MCF 10A (cell line): ENCODE results near the gene NFILZ. TPM values are rescaled to one million over a fixed set of nuclear protein-coding genes. Genes with fewer than 3 reads are reported as not detected.
A peak's percentile ranks its signal among the peaks of the same experiment; 100 is the strongest.

Source experiments
- Bru-seq: library from RNA; stranded (reverse); fragments of 400-500 nt; gene quantifications from one replicate; lab custom pipeline; 2021; lab: Mats Ljungman, UMichigan
- BruChase-seq, 2 experiments: library from RNA; stranded (reverse); fragments of 400-500 nt; gene quantifications; one replicate each; lab custom pipeline; 2021; lab: Mats Ljungman, UMichigan
- BruUV-seq: library from RNA; stranded (reverse); fragments of 400-500 nt; replicated peaks from 2 replicates; lab custom pipeline; 2021; lab: Mats Ljungman, UMichigan
- CTCF ChIA-PET: fragments of 300-600 bp; sonication (Branson Sonifier 250); formaldehyde crosslinking; extraction: SDS; loops from one replicate; lab custom pipeline; 2021; ENCODE audit warnings: antibody characterized with exemption, inconsistent platforms; lab: Yijun Ruan, JAX
- POLR2A ChIA-PET: fragments of 300-600, 350-650 bp; sonication (Branson Sonifier 250); formaldehyde crosslinking; extraction: SDS; loops from one replicate; lab custom pipeline; 2020; ENCODE audit warnings: antibody characterized with exemption, inconsistent platforms; lab: Yijun Ruan, JAX
- DNase-seq: peaks from one replicate; pipeline ENCODE4 v3.0.0-alpha.2; 2018; ENCODE audit not compliant: unreplicated experiment
- H3K27ac Mint-ChIP-seq: one replicate; pipeline ENCODE4 v1.8.0; 2022; ENCODE audit warnings: mild to moderate bottlenecking, low read depth, mixed read lengths; ENCODE audit not compliant: unreplicated experiment
- H3K27me3 Mint-ChIP-seq: one replicate; pipeline ENCODE4 v1.8.0; 2022; ENCODE audit warnings: mixed read lengths; ENCODE audit not compliant: insufficient read depth, unreplicated experiment
- H3K36me3 Mint-ChIP-seq: one replicate; pipeline ENCODE4 v1.8.0; 2022; ENCODE audit warnings: mild to moderate bottlenecking, moderate library complexity, mixed read lengths; ENCODE audit not compliant: insufficient read depth, unreplicated experiment
- H3K4me1 Mint-ChIP-seq: one replicate; pipeline ENCODE4 v1.8.0; 2022; ENCODE audit warnings: mixed read lengths; ENCODE audit not compliant: insufficient read depth, unreplicated experiment
- H3K4me3 Mint-ChIP-seq: one replicate; pipeline ENCODE4 v1.8.0; 2022; ENCODE audit warnings: mild to moderate bottlenecking, moderate library complexity, mixed read lengths; ENCODE audit not compliant: unreplicated experiment
- H3K9me3 Mint-ChIP-seq: one replicate; pipeline ENCODE4 v1.8.0; 2022; ENCODE audit warnings: mixed read lengths; ENCODE audit not compliant: unreplicated experiment
- CTCF ChIP-seq: fragments of 200-600 bp; IDR thresholded peaks from one replicate; pipeline ENCODE4 v1.8.0; 2022; ENCODE audit warnings: antibody characterized with exemption, mild to moderate bottlenecking; ENCODE audit not compliant: unreplicated experiment
- intact Hi-C: fragments of 100-400 bp; cut with micrococcal nuclease; formaldehyde crosslinking; loops from 2 replicates; pipeline ENCODE4 v1.14.1; 2022
- long read RNA-seq: library from polyadenylated mRNA; stranded (forward); transcript quantifications from one replicate; pipeline ENCODE4 v2.0.0, GENCODE V29; 2022
- total RNA-seq: library from RNA; stranded (reverse); gene quantifications from 2 replicates; pipeline ENCODE4 v1.2.3, GENCODE V29; 2022

NFILZ gene
- total RNA-seq (not detected in 2 replicates), Bru-seq, nascent RNA (not detected), BruChase-seq, experiment 1, labeled RNA remaining after a 6-hour chase (not detected), BruChase-seq, experiment 2, labeled RNA remaining after a 2-hour chase (not detected)
- long read RNA-seq, result 0 reads

GRCh38 chr19:8629996-8630683 lies at the start of gene NFILZ:
TSS of gene NFILZ (plus strand) at chr19:8630633. CDS start at chr19:8676766, 46,133 bp downstream.
- no peaks in the 10 kb centered on the region for H3K9me3 Mint-ChIP-seq
- POLR2A ChIA-PET, result no interaction called here
- no peak within 1 kb of the TSS for H3K4me3 Mint-ChIP-seq
- no peaks in the 10 kb centered on the region for H3K4me1 Mint-ChIP-seq
- BruUV-seq, result no TSS peak
- no peaks in the 10 kb centered on the region for H3K27me3 Mint-ChIP-seq
- DNase-seq, result no peak
- CTCF ChIA-PET, result interaction anchor here (1.7 kb wide), 1 partner anchor 24 kb away, joined by 7 read pairs; no protein-coding TSS in a partner anchor
- no peaks in the 10 kb centered on the region for H3K36me3 Mint-ChIP-seq
- no peak for TF ChIP-seq CTCF
- intact Hi-C loops, result no loop called here
- no peak within 1 kb of the TSS for H3K27ac Mint-ChIP-seq

GRCh38 chr19:8580710-8581281 lies 49.6 kb upstream of the NFILZ start:
- CTCF ChIA-PET, result interaction anchor here (0.6 to 6.7 kb wide), 36 partner anchors 8 to 857 kb away, joined by 3 to 89 read pairs (median 4); partner anchors contain the start of genes OR1M1 and ZNF414
- H3K9me3 Mint-ChIP-seq, result no peaks in the 10 kb centered on the region
- peak; percentile 82 for DNase-seq
- TF ChIP-seq CTCF, result peak; percentile 99
- no peak overlapping the region for H3K4me3 Mint-ChIP-seq
- peaks cover 10% of the 10 kb centered on the region for H3K4me1 Mint-ChIP-seq
- H3K36me3 Mint-ChIP-seq, result no peaks in the 10 kb centered on the region
- intact Hi-C loops, result loop anchor here (1.0 to 10.0 kb wide), 2 partner anchors 62 to 494 kb away; no protein-coding TSS in a partner anchor
- H3K27me3 Mint-ChIP-seq, result peaks cover 10% of the 10 kb centered on the region
- H3K27ac Mint-ChIP-seq, result no peak overlapping the region
- POLR2A ChIA-PET, result interaction anchor here (0.5 to 0.7 kb wide), 2 partner anchors 67 to 144 kb away, joined by 3 read pairs; partner anchors contain the start of gene ZNF414
- BruUV-seq, result no TSS peak

- ChIA-PET POLR2A (no interaction called here), CTCF (interaction anchor here (0.6 to 3.3 kb wide), 7 partner anchors 10 to 491 kb away, joined by 3 to 18 read pairs (median 4); no protein-coding TSS in a partner anchor)
- H3K4me3 Mint-ChIP-seq, result no peak overlapping the region
- no peaks in the 10 kb centered on the region for H3K4me1 Mint-ChIP-seq
- no peak overlapping the region for H3K27ac Mint-ChIP-seq
- no peaks in the 10 kb centered on the region for H3K9me3 Mint-ChIP-seq
- no peak for TF ChIP-seq CTCF
- H3K36me3 Mint-ChIP-seq, result no peaks in the 10 kb centered on the region
- intact Hi-C loops, result loop anchor here (10.0 kb wide), 1 partner anchor 490 kb away; no protein-coding TSS in a partner anchor
- no peak for DNase-seq
- H3K27me3 Mint-ChIP-seq, result peaks cover 10% of the 10 kb centered on the region
- BruUV-seq, result no TSS peak
These were observed 45.2 kb upstream of the NFILZ start for GRCh38 chr19:8584965-8585893.
